Metanephros (tissue), 2 donors: Measurements from ENCODE around the gene VWF. TPM values are rescaled to one million over a fixed set of nuclear protein-coding genes. Genes with fewer than 3 reads are reported as not detected.

Experiments used
- small RNA-seq: library from RNA; depleted of rRNA; stranded (forward); fragments of <200 nt; gene quantifications from one replicate; pipeline ENCODE3, GENCODE V24; 2014; ENCODE audit warnings: low replicate concordance
- total RNA-seq: library from RNA; depleted of rRNA; stranded (reverse); fragments of >200 nt; gene quantifications from one replicate; pipeline ENCODE4 v1.2.3, GENCODE V29; 2014

The VWF gene
- total RNA-seq: 34.8 TPM

DNA sequence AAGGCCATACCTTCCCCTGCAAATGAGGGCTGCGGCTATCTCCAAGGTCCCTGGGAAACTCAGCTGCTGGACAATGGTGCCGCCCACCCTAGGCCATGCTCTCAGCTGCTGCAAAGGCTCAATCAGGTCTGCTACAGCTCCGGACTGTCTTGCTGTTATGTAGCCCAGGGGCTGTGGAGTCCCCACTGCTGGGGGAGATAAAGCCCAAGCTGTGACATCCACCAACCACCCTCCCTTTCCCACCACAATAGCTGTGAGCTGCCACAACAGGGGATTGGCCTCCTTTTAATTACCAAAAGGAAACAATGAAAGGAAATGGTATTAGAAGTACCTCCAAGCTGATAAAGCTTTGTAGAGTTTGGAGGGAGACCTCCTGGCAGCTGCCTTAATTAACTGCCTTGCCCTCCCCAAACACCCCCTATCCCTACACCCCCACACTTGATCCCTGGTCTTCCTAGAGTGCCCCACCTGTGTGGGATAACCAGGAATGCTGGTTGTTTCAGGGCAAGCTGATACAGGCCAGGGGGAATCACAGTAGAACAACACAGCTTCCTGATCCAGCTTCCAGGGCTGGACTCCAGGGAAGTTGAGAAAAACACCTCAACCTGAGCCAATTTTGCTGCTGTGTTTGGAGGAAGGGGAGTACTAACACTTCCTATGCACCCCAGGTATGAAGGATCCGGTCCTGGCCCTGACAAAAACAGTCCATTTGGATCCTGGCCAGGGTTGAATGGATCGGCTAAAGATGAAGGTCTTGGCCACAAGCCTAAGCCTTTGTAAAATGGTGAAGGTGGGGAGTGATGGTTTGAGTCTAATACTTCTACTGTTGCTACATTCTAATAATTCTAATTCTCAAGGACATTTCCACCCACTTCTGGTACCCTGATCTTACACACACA lies at the start of gene VWF:
VWF (minus strand) TSS at position 260 of the 899 bp plus-strand sequence. CDS start 1,474 bp downstream, outside the sequence.

DNA sequence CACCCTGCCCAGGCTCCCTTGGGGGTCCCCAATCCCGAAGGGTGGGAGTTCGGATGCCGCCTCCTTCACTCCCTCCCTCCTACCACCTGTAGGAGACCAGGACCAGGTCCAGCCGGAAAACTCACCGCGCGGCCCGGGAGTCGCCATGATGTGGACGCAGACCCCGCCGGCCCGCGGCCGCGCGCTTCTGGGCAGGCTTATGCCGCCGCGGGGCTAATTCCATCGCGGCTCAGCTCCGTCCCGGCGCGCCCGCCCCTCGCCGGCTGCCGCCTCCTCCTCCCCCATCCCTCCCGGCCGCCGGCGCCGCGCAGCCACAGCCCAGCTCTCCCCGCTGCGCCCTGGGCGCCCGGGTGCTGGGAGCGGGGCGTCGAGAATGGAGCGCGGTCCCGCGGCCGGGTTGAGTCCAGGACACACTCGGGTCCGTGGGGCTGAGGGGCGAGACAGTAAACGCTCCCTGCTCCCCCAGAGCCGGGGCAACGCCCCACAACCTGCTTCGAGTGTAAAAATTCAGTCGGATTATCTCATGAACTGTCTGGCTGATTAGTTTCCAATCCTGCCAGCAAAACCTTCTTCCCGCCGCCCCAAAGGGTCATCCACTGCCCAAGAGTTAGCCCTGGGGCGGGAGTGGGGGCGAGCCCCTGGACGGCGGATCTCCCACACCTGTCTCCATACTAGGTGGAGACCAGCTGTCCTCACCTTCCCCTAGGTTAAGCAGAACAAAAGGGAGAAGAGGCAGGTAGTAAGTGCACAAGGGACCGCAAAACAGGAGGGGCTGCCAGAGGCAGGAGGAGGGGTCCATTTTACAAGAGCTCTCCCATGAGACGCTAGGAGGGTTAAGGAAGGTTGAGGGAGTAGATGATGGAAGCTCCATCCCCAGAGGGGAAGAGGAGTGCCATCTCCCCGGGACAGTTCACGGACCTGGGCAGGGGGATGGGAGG lies 179.1 kb downstream of the VWF start, which contains the start of gene ANO2:
ANO2 (minus strand) TSS at position 189 of the 938 bp plus-strand sequence; CDS start at position 147, 42 bp downstream.

Small RNA genes within 50 kb of the gene (small RNA-seq; reads per million reads assigned to genes)
- not detected for gene RN7SL69P

Other genes starting within 250 kb of the VWF start
- gene ANO2, start 179.4 kb downstream of the VWF start, total RNA-seq: 4.9 TPM
- 261 TPM for gene CD9, start 75.7 kb upstream of the VWF start, total RNA-seq
- gene PLEKHG6, start 186.0 kb upstream of the VWF start, total RNA-seq: 5.5 TPM
- gene TNFRSF1A, start 217.4 kb upstream of the VWF start, total RNA-seq: 59.8 TPM